ENCODE measurements around the gene METAP1D. TPM values are rescaled to one million over a fixed set of nuclear protein-coding genes. Genes with fewer than 3 reads are reported as not detected.
A peak's percentile ranks its signal among the peaks of the same experiment; 100 is the strongest.

The METAP1D gene
- polyA plus RNA-seq, 2 of the 4 experiments (the other 2 are of a cell fraction) = 7.3 to 13.3 TPM

- TF ChIP-seq REST (IDR thresholded peaks at IDR 0.05) (no peak), CHD2 (IDR thresholded peaks at IDR 0.05; ENCODE audit: low read length, partially characterized antibody) (no peak), ESRRA (IDR thresholded peaks at IDR 0.05; ENCODE audit: borderline replicate concordance, low read length) (no peak), CBX2 (IDR thresholded peaks at IDR 0.05; ENCODE audit: borderline replicate concordance, low read depth) (no peak), JUN (IDR thresholded peaks at IDR 0.05) (peak in 1 of 2 experiments; percentile 73; a peak in 2 of 5 replicates), NFE2L2 (conservative IDR thresholded peaks at IDR 0.05; ENCODE audit: low read length) (no peak)
Observed at GRCh38 chr2:172084645-172085459, 85.1 kb downstream of the METAP1D start (continued).

- TF ChIP-seq FOSB (CRISPR knock-in tag; IDR thresholded peaks at IDR 0.05) (no peak), POLR2AphosphoS2 (conservative IDR thresholded peaks at IDR 0.05; ENCODE audit: low read length) (no peak), ATOH8 (CRISPR knock-in tag; IDR thresholded peaks at IDR 0.05; ENCODE audit: low read depth) (no peak), HOXB5 (CRISPR knock-in tag; IDR thresholded peaks at IDR 0.05) (peak; percentile 49; the same call in 1 of the 2 replicates), REST (IDR thresholded peaks at IDR 0.05) (peak; percentile 89), CHD2 (IDR thresholded peaks at IDR 0.05; ENCODE audit: low read length, partially characterized antibody) (peak; percentile 87), POLR2A (IDR thresholded peaks at IDR 0.05; ENCODE audit: low read length) (0 out of 2 replicates have a peak, but pooled peaks have one; percentile 11), FOSL2 (IDR thresholded peaks at IDR 0.05) (no peak), FOSL2 (CRISPR knock-in tag; IDR thresholded peaks at IDR 0.05) (0 out of 2 replicates have a peak, but pooled peaks have one; percentile 4), MAX (IDR thresholded peaks at IDR 0.05) (peak; percentile 55)
- ChIA-PET POLR2A (interaction anchor here (0.5 to 2.7 kb wide), 12 partner anchors 9 to 192 kb away, joined by 3 to 32 read pairs (median 7); partner anchors contain the start of genes DLX2, HAT1 and SLC25A12), CTCF (interaction anchor here (0.8 to 2.0 kb wide), 7 partner anchors 14 to 273 kb away, joined by 3 to 9 read pairs (median 4); partner anchors contain the start of gene DLX2)
- Histone ChIP-seq H3K9me3 (no peaks in the 10 kb centered on the region), H3K4me3 (peak within 1 kb of the TSS; percentile 79), H3K27ac (peak within 1 kb of the TSS; percentile 79 to 90), H3K4me2 (peak within 1 kb of the TSS; percentile 89), H3K4me1 (no peaks in the 10 kb centered on the region)
- DNase-seq (ENCODE audit: low read depth in 1 of 2, low spot score in 1 of 2) (peak in 1 of 2 experiments; percentile 51), ATAC-seq (peak; percentile 70 to 74), FAIRE-seq (no peak)
- WGBS (ENCODE audit: missing lambda C conversion rate) = 4% methylated on average over 31 of the region's 34 CpGs
Observed at GRCh38 chr2:172085460-172086159, 85.9 kb downstream of the METAP1D start, which contains the start of gene DLX1. DLX1 (plus strand) TSS chr2:172085507; CDS start chr2:172085678, 171 bp downstream.
